Retinal pigment epithelial cell (primary cell): ENCODE measurements around the gene PDGFRB.

Experiments used
- DNase-seq: peaks from one replicate; pipeline ENCODE4 v3.0.0-alpha.2; 2010; ENCODE audit warnings: low read depth
- H3K4me3 ChIP-seq: 2 replicates; pipeline ENCODE4 v1.5.1; 2011; ENCODE audit warnings: mild to moderate bottlenecking, low read length, control low read depth, moderate library complexity
- CTCF ChIP-seq: conservative IDR thresholded peaks from 2 replicates; pipeline ENCODE4 v1.5.1; 2011; ENCODE audit warnings: low read depth, low read length, control low read depth, inconsistent platforms

PDGFRB gene

GRCh38 chr5:150141544-150142184 lies 14.0 kb downstream of the PDGFRB start:
- H3K4me3 ChIP-seq, result no peak overlapping the region
- DNase-seq, result no peak
- TF ChIP-seq CTCF, result no peak

- no peak for DNase-seq
- TF ChIP-seq CTCF, result no peak
- H3K4me3 ChIP-seq, result no peak overlapping the region
Measured at GRCh38 chr5:150140830-150141229, 14.8 kb downstream of the PDGFRB start.

- DNase-seq, result no peak
- no peak overlapping the region for H3K4me3 ChIP-seq
- no peak for TF ChIP-seq CTCF
Measured at GRCh38 chr5:150139334-150139733, 16.3 kb downstream of the PDGFRB start.

GRCh38 chr5:150138551-150139265 lies 16.9 kb downstream of the PDGFRB start:
- DNase-seq, result no peak
- no peak overlapping the region for H3K4me3 ChIP-seq
- no peak for TF ChIP-seq CTCF

GRCh38 chr5:150137997-150138396 lies 17.6 kb downstream of the PDGFRB start:
- no peak overlapping the region for H3K4me3 ChIP-seq
- DNase-seq, result no peak
- TF ChIP-seq CTCF, result no peak

- no peak overlapping the region for H3K4me3 ChIP-seq
- TF ChIP-seq CTCF, result no peak
- DNase-seq, result no peak
Measured at GRCh38 chr5:150137168-150137957, 18.3 kb downstream of the PDGFRB start.
